RKO (cell line): ENCODE measurements around the gene AGMO.
"Not testable (repeated sequence)": the region's sequence is repeated elsewhere in the genome, so short reads cannot be mapped to it uniquely, and the experiment has no call there.

Experiments used
- DNase-seq: peaks from one replicate; pipeline ENCODE4 v3.0.0-alpha.2; 2016; ENCODE audit warnings: low spot score

The AGMO gene

DNA sequence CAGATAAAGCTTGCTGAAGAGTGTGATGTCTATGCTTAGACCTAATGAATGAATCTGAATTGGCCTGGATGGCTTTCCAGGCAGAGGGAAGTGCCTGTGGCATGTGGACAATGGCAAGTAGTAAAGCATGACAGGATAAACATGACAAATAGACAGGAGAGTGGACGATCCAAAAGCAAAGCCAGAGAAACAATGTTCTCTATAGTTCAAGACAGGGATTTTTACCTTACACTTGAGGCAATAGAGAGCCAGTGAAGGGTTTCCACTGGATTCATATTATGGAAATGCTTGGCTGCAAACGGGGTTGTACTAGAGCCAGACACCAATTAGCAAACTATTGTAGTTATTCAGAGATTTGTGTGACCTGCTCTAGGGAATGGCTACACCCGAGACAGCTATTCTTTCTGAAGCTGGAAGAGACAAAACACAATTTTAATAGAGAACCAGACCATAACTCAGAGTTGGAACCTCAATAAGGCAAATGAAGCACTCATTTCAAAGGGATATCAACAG is 2.3 kb downstream of the AGMO start:
- no peak for DNase-seq

DNA sequence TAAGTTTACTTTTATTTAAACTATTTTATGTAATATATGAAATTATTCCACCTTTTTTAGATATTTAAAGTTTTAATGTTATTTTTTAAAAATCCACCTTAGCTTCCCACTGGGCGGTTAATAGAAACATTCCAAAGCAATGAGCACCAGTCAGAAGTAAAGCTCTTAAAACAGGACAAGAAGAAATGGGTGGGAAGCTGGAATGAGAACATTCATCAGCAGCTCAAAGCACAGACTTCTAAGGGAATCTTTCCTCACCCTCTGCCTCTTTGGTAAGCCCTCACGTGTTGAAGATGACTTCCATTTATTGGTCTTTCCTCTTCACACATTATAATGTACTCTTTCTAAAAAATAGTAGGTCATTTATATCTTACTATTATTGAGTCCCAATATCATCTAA is 3.1 kb downstream of the AGMO start:
- no peak for DNase-seq

DNA sequence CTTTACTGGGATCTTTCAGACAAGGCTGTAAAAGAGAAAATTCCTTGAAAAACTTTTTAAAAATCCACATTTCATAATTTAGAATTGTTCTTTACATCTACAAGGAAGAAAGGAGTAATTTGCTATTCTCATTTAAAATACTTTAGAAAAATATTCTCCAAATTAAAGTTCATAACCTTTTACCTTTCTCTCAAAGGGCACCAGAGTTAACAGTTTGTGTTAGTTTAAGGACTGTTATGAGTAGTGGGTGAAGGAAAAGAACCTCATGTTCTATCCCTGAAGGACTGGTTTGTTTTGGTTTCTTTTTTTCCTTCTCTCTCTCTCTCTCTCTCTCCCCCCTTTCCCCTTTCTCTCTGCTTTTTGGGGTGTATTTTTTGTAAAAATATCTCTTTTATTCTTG is 4.1 kb downstream of the AGMO start:
- no peak for DNase-seq

DNA sequence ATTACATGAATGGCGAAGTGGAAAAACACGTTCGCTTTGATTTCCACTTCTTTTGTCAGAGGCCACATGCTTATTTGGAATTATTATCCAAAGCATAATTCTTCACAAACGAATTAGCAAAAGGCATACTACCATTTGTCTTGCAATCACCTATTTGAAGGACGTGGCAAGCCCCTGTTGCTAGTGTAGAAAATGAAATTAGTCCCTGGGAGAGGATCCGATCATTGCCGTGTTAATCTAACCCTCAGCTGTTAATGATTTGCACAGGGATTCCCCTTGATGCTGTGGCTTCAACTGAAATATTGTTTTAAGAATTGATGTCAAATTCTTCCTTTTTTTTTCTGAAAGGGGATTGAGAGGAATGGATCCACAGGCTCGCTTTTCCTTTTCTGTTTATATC is 4.6 kb downstream of the AGMO start:
- no peak for DNase-seq

DNA sequence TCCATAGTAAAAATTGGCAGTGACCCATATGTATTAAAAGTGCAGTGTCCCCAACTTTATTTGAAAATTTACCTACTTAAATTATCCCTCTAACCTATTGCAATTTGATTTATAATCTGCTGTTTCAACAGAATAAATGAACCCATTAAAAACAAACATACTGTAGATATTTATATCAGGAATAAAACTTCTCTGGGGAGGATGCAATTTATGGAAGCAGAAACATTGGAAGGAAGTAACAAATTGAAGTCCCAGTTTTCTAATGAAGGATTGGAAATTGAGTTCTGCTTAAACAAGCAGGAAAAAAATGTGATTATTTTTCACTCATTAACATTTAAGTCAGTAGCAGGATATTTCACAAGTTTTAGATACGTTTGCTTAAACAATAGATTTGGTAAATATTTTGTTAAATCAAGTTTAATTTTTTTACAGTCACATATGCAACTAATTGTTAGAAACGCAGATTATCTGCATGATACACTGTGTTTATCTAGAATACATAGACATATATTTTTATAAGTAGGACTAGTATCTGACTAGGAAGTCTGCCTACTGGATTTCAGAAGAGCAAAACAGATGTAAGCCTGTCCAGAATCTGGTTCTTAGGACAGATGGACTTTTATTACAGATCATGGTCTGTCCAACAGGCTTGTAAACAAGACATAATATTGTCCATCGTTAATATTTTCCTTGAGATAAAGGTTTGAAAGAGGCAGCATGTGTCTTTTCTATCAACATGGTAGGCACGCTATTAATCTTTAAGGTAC is 5.3 kb downstream of the AGMO start:
- no peak for DNase-seq

DNA sequence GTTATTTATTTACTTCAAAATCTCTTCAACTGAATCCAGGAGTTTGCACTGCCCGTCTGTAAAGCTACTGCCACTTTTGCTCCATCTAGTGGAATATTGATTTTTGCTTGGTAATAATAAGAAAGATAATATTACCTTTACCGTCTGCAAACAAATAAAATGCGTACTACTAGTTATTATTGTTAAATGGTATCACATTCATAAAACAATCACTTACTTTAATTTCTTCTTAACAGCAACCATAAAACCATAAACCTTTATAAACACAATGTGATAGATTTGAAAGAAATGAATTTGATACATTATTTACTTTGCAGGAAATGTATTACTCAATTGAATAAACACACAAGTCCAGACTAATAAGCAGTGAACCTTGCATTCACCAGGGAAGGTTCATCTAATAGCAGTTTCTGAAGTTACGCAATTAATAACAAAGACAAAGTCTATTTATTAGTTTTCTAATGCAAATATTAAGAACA is 6.4 kb downstream of the AGMO start:
- peak; percentile 11 for DNase-seq

DNA sequence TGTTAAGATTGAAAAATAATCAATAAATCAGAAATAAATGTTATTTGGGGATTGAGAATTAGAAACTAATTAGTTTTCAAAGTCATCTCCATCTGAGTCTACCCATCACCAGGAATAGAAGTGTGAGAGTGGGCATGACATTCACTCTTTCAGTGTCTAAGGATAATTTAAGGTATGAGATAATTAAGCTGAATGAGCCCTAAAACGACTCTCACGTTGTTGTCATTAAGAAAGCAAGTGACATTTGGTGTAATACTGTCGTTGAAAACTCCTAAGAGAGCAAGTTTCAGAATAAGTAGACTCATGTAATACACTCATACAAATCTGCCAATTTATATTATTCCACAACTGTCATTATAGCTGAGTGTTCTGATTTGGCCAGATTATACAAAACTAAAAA is 7.1 kb downstream of the AGMO start:
- DNase-seq, result no peak

DNA sequence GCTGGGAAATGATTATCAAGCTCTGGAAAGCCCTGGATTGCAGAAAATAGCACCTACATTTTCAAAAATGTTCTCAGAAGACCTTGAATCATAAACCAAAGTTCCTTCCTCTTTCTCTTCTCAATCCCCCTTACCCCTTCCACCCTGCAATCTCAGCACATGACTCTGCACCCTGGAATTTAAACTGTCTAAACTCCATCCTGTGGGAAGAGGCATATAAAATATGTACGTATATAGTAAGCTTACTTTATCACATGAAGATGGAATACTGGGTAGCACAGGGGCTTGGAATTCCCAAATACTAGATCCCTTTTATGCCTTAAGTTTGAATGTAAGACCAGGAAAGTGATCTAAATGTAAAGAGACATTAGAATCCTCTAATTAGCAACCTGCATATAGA is 7.7 kb downstream of the AGMO start:
- DNase-seq, result no peak

DNA sequence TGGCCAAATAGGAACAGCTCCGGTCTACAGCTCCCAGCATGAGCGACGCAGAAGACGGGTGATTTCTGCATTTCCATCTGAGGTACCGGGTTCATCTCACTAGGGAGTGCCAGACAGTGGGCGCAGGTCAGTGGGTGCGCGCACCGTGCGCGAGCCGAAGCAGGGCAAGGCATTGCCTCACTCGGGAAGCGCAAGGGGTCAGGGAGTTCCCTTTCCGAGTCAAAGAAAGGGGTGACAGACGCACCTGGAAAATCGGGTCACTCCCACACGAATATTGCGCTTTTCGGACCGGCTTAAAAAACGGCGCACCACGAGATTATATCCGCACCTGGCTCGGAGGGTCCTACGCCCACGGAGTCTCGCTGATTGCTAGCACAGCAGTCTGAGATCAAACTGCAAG is 14.5 kb downstream of the AGMO start:
- DNase-seq, result not testable (repeated sequence)

DNA sequence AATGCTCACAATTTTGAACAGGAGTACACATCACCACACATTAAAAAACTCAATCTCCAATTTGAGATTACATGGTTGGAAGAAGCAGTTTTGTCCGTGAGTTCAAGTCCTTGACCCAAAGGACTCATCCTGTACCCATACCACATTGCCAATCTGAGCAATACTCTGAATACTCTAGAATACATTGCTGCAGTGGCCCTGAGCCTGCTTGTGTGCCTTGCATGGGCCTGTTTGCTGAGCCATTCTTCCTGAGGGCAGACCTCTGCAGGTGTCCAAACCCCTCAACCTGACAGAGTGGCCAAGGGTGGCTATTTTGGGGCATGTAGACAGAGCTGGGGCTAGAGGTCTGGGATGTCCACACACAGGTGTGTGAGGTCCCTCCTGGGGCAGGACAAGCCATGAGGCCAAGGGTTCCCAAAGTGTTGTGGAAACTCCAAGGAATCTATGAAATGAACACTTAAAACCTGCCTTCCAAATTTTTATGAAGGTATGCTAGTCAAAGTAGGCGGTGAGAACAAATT is 15.5 kb downstream of the AGMO start:
- no peak for DNase-seq

DNA sequence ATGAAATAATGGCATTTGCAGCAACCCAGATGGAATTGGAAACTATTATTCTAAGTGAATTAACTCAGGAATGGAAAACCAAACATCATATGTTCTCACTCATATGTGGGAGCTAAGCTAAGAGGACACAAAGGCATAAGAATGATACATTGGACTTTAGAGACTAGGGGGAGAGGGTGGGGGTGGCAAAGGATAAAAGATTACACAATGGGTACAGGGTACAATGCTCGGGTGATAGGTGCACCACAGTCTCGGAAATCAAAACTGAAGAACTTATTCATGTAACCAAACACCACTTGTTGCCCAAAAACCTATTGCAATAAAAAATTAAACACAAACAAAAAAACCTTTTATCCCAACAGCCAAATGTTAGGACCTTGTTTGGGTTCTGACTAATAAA is 17.8 kb downstream of the AGMO start:
- no peak for DNase-seq

DNA sequence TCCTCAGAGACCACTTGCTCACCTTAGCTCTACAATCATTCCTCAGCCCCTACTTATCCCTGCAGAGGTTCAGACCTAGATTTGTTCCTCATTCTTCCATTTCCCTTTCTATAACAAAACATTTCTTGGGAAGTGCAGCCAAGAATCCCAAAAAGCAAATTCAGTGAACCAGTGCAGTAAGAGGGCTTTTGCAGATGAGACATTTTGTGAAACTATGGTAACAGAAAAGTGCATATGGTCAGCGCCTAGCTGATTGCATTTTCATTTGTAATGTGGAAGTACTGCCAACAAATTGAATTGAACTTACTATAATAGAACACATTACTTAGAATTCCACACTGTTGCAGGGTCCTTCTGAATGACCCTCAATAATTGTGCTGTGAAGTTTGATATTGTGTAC is 18.6 kb downstream of the AGMO start:
- no peak for DNase-seq

DNA sequence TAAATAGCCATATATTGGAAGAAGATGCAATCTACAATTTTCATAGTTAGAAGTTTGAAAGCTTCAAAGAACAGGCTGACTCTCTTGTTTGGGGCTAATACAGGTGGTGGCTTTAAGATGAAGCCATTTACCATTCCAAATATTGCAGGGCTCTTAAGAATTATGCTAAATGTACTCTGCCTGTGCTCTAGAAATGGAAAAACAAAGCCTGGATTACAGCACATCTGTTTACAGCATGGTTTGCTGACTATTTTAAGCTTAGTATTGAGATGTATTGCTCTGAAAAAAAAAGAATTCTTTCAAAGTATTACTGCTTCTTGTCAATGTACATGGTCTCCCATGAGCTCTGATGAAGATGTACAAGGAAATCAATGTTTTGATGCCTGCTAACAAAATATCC is 34.2 kb downstream of the AGMO start:
- DNase-seq, result no peak

DNA sequence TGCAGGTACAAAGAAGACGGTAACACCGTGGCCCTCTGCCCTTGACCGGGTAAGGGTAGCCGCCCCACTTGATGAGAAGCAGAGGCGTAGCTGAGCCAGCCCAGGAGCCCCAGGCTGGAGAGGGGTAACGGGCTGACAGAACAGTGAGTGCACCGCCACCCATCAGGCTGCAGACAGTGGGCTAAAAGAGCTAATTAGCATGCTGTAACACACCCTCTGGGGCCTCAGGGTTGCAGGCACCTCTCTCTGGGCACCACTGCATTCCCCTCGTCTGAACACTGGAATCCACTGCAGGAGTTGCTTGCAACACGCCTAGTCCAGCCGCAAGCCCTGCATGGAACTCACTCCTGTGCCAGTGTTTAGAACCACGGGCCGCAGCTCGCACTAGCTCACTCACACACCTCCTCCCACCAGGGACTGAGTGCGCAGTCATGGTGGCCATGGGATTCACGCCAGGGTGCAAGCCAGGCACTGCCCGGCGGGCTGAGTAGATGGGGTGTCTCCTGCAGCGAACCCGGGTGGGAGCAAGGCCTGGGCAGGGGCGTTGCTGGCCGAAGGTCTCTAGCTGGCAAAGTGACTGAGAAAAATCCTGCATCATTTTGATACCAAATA is 36.1 kb downstream of the AGMO start:
- DNase-seq, result no peak

DNA sequence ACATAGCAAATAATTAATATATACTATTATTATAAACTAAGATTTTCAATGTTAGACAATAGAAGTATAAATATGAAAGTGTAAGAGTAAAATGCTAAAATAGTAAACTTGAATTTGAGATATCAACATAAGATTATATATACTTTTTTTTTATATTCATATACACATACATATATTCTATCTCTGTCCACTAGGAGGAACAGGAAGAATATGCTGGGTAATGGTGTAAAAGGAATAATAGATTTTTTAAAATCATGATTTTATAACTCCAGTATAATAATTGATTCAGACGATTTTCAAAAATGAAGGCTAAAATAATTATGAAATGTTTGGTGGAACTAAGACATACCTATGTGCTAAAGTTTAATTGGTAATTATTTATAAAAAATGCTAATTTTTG is 37.7 kb downstream of the AGMO start:
- DNase-seq, result no peak

DNA sequence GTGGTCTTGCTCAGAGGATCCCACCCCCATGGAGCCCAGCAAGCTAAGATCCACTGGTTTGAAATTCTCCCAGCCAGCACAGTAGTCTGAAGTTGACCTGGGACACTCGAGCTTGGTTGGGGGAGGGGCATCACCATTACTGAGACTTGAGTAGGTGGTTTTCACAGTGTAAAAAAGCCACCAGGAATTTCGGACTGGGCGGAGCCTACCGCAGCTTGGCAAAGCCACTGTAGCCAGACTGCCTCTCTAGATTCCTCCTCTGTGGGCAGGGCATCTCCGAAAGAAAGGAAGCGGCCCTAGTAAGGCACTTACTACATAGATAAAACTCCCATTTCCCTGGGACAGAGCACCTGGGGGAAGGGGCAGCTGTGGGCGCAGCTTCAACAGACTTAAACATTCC is 44.0 kb downstream of the AGMO start:
- not testable (repeated sequence) for DNase-seq

DNA sequence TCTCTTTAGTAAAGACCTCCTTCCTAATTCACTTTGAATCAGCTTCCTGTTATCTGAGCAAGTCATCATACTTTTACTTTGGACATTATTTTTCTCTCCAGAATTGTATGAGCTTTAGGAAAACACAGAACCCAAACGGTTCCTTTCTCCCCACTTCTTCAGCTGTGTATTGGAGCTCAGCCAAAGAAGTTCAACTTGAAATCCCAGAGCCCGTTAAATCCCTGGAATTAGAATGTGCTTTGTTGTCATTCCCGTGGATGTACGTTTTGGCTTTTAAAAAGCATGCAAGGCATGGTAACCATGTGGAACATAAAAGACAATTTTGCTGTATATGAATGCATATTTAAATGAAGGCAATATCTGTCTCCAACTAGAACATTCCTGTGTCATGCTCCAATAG is 46.6 kb downstream of the AGMO start:
- DNase-seq, result no peak

DNA sequence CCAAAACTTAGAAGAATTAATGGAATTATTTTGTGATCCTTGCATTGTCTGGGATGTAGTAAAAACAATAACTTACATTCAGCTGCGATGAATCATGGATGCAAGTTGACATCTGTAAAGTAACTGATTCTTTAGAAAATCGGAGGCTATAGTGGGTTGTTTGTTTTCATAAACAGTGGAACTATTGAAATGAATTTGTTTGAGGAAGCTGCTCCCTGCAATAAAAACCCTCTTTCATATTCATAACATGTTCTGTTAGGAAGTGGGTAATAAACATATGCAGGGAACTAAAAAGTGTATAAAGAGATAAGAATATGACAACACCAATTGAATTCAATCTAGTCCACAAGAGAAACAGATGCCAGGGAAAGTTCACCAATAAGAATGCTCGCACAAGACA is 53.6 kb downstream of the AGMO start:
- DNase-seq, result no peak

DNA sequence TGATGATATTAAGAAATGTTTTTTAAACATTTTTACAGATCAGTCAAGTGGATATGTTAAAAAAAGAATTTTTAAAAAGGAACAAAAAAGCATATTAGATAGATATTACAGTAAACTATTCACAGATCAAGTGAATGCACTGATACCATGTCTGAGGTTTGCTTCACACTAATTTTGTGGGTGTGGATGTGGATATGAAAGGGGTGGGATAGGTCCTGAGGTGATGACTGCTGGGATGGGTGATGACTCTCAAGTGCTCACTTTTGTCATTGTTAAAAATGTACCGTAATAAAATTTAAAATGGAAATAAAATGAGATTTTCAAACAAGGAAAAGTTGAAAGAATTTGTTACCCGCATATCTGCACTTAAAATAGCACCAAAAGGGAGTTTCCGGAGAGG is 54.1 kb downstream of the AGMO start:
- DNase-seq, result no peak

DNA sequence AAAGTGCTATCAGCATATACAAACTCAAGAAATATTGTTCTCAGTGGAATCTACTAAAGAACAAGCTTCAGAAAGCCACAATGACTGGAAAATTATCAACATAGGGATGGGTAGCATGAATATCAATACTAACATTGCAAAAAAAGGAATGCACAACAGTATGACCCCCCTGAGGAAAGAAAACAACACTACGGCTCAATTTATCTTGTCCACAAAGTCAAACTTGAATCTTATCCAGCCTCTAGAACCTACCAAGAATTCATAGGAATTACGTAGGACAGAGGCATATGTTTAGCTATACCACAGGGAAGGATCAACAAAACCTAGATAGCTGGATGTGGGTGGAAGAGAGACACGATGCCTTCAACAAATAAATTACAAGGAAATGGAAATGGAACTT is 54.6 kb downstream of the AGMO start:
- no peak for DNase-seq

DNA sequence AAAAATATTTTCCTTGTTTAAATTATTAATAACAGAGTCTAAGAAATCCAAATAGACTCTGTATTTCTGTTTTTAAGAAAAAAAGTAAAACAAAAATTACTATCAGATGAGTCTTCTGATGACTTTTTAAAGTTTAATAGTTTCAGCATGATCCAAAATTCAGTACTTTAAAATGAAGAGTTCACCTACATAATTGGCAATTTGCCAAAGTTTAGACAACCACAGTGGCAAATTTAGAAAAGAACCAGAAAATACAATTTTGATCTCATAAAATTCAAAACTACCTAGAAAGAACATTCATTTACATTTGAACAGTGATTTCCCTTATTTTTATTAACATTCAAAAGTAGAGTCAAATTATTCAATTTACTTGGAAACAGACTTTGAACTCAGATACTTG is 56.1 kb downstream of the AGMO start:
- DNase-seq, result no peak

DNA sequence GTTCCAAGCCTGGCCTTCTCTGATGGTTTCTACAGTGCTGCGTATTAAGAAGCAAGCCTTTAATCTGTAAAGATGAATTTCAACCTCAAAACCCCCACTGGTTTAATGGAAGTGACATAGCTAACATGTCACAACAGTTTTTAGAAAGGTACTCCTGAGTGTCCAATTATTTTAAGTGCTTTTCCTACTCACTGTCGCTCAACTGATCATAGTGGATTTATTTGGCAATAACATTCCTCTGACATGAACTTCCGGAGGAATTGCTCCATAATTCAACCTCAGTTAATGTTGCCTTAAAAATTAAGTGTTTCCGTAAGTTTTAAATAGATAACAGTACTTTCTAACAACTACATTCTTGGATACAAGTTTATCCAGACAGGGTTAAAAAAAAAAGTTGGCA is 57.5 kb downstream of the AGMO start:
- DNase-seq, result no peak

DNA sequence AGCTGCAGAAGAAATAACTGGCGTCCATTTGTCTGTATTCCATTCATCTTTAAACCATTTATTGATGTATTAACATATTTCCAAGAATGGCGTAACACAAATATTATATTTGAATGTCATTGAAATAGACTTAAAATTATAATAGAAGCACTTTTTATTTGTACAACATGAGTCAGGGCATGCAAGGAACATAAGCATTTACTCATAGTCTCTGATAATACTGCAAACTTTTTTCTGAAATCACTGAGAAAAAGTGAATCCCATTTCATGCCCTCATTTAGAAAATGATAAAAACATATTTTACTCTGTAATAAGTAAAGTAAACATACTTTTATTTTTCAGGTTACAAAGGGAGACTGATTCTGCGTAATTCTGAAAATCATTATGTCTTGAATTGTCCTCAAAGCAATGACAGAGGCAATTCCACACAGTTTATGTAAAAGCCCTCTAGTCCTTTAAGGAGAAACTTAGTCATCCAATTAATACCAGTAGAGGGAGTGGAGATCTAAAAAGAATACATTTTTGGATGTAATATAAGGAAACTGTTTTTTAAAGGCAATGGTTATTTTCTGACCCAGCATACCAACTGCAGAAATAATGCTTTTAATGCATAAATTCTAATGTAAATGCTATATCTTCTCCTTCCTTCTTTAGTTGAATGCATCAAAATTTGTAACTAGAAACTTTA is 58.1 kb downstream of the AGMO start:
- DNase-seq, result peak; percentile 1
